Parathyroid adenoma (tissue), 2 donors: ENCODE measurements around the gene H3-3A.

Source experiments
- H2AFZ ChIP-seq: fragments of 300-600 bp; sonication (generic); one replicate; pipeline ENCODE4 v1.7.0; 2017; ENCODE audit warnings: antibody characterized with exemption, mild to moderate bottlenecking
- H3K27ac ChIP-seq: fragments of 300-600 bp; sonication (generic); one replicate; pipeline ENCODE4 v1.7.0; 2017
- H3K27me3 ChIP-seq: fragments of 300-600 bp; sonication (generic); one replicate; pipeline ENCODE4 v1.7.0; 2017; ENCODE audit warnings: low read length; ENCODE audit not compliant: control insufficient read depth, insufficient read depth
- H3K36me3 ChIP-seq: fragments of 300-600 bp; sonication (generic); one replicate; pipeline ENCODE4 v1.7.0; 2017; ENCODE audit warnings: low read length; ENCODE audit not compliant: control insufficient read depth, insufficient read depth
- H3K4me1 ChIP-seq: fragments of 300-600 bp; sonication (generic); one replicate; pipeline ENCODE4 v1.7.0; 2017; ENCODE audit warnings: control low read depth
- H3K4me2 ChIP-seq: fragments of 300-600 bp; sonication (generic); one replicate; pipeline ENCODE4 v1.7.0; 2017; ENCODE audit warnings: low read length
- H3K4me3 ChIP-seq: fragments of 300-600 bp; sonication (generic); one replicate; pipeline ENCODE4 v1.7.0; 2017; ENCODE audit warnings: low read depth, low read length
- H3K79me2 ChIP-seq: fragments of 300-600 bp; sonication (generic); one replicate; pipeline ENCODE4 v1.7.0; 2017; ENCODE audit warnings: control low read depth
- H3K9ac ChIP-seq: fragments of 300-600 bp; sonication (generic); one replicate; pipeline ENCODE4 v1.7.0; 2017; ENCODE audit warnings: mild to moderate bottlenecking
- H3K9me3 ChIP-seq: fragments of 300-600 bp; sonication (generic); one replicate; pipeline ENCODE4 v1.7.0; 2017; ENCODE audit warnings: low read length; ENCODE audit not compliant: control insufficient read depth
- CTCF ChIP-seq: fragments of 300-600 bp; sonication (generic); IDR thresholded peaks from one replicate; pipeline ENCODE4 v1.7.0; 2017; ENCODE audit warnings: antibody characterized with exemption, mild to moderate bottlenecking
- donor health status: primary hyperparathyroidism.

The H3-3A gene

DNA sequence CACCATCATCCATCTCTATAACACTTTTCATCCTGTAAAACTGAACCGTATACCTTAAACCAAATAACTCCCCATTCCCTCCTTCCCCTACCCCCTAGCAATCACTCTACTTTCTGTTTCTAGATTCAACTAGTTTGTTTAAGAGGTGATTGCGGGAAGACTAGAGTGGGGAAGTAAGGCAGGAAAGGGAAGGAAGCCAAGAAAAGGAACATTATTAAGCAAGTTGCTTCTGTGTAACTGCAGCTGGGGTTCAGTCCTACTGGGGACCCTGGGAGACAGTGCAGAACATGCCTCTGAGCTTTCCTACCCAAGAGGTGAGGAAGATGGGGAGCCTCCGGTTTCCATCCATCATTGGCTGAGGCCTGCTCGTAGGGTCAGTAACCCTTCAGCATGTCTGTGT lies 28.9 kb upstream of the H3-3A start:
- Histone ChIP-seq H3K36me3 (no peaks in the 10 kb centered on the region), H3K4me3 (no peak overlapping the region), H3K27me3 (no peaks in the 10 kb centered on the region), H3K9me3 (no peaks in the 10 kb centered on the region), H3K4me1 (no peaks in the 10 kb centered on the region), H3K27ac (no peak overlapping the region), H3K4me2 (no peak overlapping the region), H3K79me2 (no peaks in the 10 kb centered on the region), H3K9ac (no peak overlapping the region), H2AFZ (no peak overlapping the region)
- TF ChIP-seq CTCF: no peak

DNA sequence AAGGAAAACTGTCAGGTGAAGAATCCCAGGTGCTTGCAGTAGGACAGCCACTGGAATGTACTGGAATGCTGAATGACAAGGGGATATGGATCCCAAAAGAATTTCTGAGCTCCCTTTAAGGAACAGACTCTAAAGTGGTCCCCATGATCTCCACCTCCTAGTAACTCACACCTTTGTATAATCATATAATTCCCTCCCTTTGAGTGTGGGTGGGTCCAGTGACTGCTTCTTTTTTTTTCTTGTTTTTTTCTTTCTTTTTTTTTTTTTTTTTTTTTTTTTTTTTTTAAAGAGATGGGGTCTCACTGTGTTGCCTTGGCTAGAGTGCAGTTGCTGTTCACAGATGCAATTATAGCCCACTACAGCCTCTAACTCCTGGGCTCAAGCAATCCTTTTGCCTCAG lies 28.5 kb upstream of the H3-3A start:
- H3K4me1 ChIP-seq: no peaks in the 10 kb centered on the region
- no peak for TF ChIP-seq CTCF
- H3K4me2 ChIP-seq: no peak overlapping the region
- no peaks in the 10 kb centered on the region for H3K79me2 ChIP-seq
- H3K27me3 ChIP-seq: no peaks in the 10 kb centered on the region
- H3K4me3 ChIP-seq: no peak overlapping the region
- no peaks in the 10 kb centered on the region for H3K9me3 ChIP-seq
- H3K27ac ChIP-seq: no peak overlapping the region
- H2AFZ ChIP-seq: no peak overlapping the region
- H3K9ac ChIP-seq: no peak overlapping the region
- no peaks in the 10 kb centered on the region for H3K36me3 ChIP-seq

GRCh38 chr1:226034482-226034881 lies 28.0 kb upstream of the H3-3A start:
- no peak for TF ChIP-seq CTCF
- Histone ChIP-seq H2AFZ (no peak overlapping the region), H3K79me2 (no peaks in the 10 kb centered on the region), H3K27ac (no peak overlapping the region), H3K36me3 (no peaks in the 10 kb centered on the region), H3K4me3 (no peak overlapping the region), H3K9me3 (no peaks in the 10 kb centered on the region), H3K4me1 (no peaks in the 10 kb centered on the region), H3K4me2 (no peak overlapping the region), H3K27me3 (no peaks in the 10 kb centered on the region), H3K9ac (no peak overlapping the region)

DNA sequence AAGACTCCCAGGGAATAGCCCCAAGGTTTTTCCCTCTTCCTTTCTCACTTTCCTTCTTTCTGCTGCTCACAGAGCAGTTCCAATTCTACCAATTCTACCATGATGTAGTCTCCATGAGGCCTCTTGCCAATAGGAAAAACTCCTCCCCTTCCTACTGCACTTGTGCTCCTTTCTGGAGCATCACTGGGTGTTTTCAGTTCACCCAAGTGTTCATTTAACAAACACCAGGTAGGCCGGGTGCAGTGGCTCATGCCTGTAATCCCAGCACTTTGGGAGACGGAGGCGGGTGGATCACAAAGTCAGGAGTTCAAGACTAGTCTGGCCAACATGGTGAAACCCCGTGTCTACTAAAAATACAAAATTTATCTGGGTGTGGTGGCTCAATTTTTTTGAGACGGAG lies 26.6 kb upstream of the H3-3A start:
- no peaks in the 10 kb centered on the region for H3K36me3 ChIP-seq
- no peak overlapping the region for H3K4me3 ChIP-seq
- no peaks in the 10 kb centered on the region for H3K9me3 ChIP-seq
- no peak overlapping the region for H3K27ac ChIP-seq
- no peaks in the 10 kb centered on the region for H3K4me1 ChIP-seq
- H3K4me2 ChIP-seq: no peak overlapping the region
- H3K27me3 ChIP-seq: no peaks in the 10 kb centered on the region
- no peak overlapping the region for H3K9ac ChIP-seq
- H3K79me2 ChIP-seq: no peaks in the 10 kb centered on the region
- TF ChIP-seq CTCF: no peak
- no peak overlapping the region for H2AFZ ChIP-seq

- no peak overlapping the region for H3K9ac ChIP-seq
- TF ChIP-seq CTCF: no peak
Observed at GRCh38 chr1:226038661-226039060, 23.9 kb upstream of the H3-3A start.

More at GRCh38 chr1:226038661-226039060, 23.9 kb upstream of the H3-3A start:
- Histone ChIP-seq H3K4me1 (no peaks in the 10 kb centered on the region), H3K36me3 (no peaks in the 10 kb centered on the region), H3K9me3 (no peaks in the 10 kb centered on the region), H3K27ac (no peak overlapping the region), H3K79me2 (no peaks in the 10 kb centered on the region), H3K4me3 (no peak overlapping the region), H3K27me3 (no peaks in the 10 kb centered on the region), H3K4me2 (no peak overlapping the region), H2AFZ (no peak overlapping the region)
